ENCODE results near the gene SNAP47.

The SNAP47 gene

DNA sequence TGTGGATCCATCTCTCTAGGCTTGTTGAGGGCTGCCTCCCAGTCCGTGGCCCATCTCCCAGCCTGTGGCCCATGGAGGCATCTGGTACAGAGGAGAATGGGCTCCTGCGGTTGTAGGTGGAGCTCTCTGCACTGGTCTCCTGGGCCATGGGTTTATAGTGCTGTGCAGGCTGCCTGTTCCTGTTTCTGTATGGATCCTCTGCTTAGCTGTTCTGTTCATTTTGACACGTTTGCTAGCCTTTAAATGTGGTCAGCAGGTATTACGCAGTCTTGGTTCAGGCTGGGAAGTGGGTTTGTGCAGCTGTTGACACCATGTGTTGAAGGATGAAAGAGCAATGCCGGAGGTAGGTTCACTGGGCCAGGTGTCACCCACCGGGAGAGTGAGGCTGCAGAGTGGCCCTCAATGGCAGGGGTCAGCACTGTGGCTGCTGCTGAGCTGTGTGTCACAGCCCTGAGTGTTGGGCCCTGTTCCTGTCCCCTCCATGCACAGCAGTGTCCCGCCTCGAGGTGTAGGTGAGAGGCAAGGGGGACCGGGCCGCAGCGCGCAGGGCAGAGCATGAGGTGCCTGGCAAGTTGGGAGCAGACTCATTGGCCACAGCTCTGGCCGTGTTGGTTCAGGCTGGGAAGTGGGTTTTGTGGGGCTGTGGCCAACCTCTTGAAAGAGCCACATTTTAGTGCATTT lies 39.0 kb downstream of the SNAP47 start:
- no peaks in the 10 kb centered on the region for H3K27me3 ChIP-seq (ENCODE audit: insufficient read depth, low read length, poor library complexity, severe bottlenecking)
- H4K20me1 ChIP-seq (ENCODE audit: insufficient read depth, low read length, poor library complexity, severe bottlenecking): no peaks in the 10 kb centered on the region
- H3K36me3 ChIP-seq (ENCODE audit: insufficient read depth, low read length): peaks cover 31% of the 10 kb centered on the region; the same call in 1 of the 2 replicates
- H3K4me1 ChIP-seq (ENCODE audit: insufficient read depth, low read length, poor library complexity, severe bottlenecking): no peaks in the 10 kb centered on the region
- H3K4me3 ChIP-seq (ENCODE audit: low read length, poor library complexity, severe bottlenecking): no peak overlapping the region
- no peaks in the 10 kb centered on the region for H3F3A ChIP-seq (ENCODE audit: low read depth)
- no peaks in the 10 kb centered on the region for H3K79me2 ChIP-seq (ENCODE audit: insufficient read depth, low read length)
- no peak overlapping the region for H3K4me2 ChIP-seq (ENCODE audit: low read depth, low read length, poor library complexity, severe bottlenecking)
- no peaks in the 10 kb centered on the region for H3K9me3 ChIP-seq (ENCODE audit: insufficient read depth, low read depth, low read length)
- TF ChIP-seq EZH2phosphoT487 (IDR thresholded peaks at IDR 0.05; ENCODE audit: borderline replicate concordance): no peak
- TF ChIP-seq, protein P1, sequence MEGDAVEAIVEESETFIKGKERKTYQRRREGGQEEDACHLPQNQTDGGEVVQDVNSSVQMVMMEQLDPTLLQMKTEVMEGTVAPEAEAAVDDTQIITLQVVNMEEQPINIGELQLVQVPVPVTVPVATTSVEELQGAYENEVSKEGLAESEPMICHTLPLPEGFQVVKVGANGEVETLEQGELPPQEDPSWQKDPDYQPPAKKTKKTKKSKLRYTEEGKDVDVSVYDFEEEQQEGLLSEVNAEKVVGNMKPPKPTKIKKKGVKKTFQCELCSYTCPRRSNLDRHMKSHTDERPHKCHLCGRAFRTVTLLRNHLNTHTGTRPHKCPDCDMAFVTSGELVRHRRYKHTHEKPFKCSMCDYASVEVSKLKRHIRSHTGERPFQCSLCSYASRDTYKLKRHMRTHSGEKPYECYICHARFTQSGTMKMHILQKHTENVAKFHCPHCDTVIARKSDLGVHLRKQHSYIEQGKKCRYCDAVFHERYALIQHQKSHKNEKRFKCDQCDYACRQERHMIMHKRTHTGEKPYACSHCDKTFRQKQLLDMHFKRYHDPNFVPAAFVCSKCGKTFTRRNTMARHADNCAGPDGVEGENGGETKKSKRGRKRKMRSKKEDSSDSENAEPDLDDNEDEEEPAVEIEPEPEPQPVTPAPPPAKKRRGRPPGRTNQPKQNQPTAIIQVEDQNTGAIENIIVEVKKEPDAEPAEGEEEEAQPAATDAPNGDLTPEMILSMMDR (conservative IDR thresholded peaks at IDR 0.05; ENCODE audit: low read length): no peak
- no peak overlapping the region for H2AFZ ChIP-seq (ENCODE audit: low read length)
- H3K9me2 ChIP-seq (replicated peaks; ENCODE audit: low read depth, low read length): no peaks in the 10 kb centered on the region
- H3K9ac ChIP-seq (ENCODE audit: low read depth, low read length, poor library complexity, severe bottlenecking): no peak overlapping the region

DNA sequence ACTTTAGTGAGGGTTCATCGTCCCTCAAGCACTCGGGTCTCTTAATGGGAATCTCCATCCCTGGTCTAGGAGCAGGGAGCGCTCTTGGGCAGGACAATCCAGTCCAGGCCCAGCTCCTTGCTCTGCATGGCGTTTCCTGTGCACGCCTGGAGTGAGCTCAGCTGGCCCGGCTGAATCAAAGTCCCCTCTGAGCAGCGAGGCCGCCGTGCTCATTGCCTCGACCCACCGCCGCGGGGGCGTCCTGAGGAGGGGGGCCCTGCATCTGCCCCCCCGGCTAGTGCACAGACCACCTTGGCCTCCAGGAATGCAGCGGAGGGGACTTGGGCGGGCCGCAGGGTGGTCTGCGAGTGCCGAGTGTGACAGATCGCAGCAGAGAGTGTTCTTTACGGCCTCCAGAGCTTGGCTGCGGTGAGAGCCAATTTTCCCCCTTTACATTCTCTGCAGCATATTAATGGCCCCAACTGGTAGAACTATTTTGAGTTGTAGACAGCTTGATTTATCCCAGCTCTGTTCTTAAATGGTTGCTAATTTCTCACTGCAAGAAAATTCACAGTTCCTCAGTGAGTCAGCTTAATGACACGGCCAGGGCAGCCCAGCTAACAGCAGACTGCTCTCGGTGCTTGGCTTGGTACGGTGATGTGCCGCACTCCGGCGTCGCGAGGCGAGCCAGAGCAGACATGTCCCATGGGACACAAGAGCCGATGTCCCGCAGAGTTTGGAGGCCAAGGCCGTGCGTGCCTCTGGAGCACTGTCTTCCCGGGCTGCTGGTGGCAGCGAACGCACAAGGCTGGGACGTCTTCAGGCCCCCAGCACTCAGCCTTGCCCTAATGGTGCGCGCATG lies 39.8 kb downstream of the SNAP47 start:
- no peak overlapping the region for H2AFZ ChIP-seq (ENCODE audit: low read length)
- H3F3A ChIP-seq (ENCODE audit: low read depth): no peaks in the 10 kb centered on the region
- H3K9me2 ChIP-seq (replicated peaks; ENCODE audit: low read depth, low read length): no peaks in the 10 kb centered on the region
- no peaks in the 10 kb centered on the region for H3K4me1 ChIP-seq (ENCODE audit: insufficient read depth, low read length, poor library complexity, severe bottlenecking)
- no peak overlapping the region for H3K4me2 ChIP-seq (ENCODE audit: low read depth, low read length, poor library complexity, severe bottlenecking)
- H3K9me3 ChIP-seq (ENCODE audit: insufficient read depth, low read depth, low read length): no peaks in the 10 kb centered on the region
- no peaks in the 10 kb centered on the region for H4K20me1 ChIP-seq (ENCODE audit: insufficient read depth, low read length, poor library complexity, severe bottlenecking)
- H3K9ac ChIP-seq (ENCODE audit: low read depth, low read length, poor library complexity, severe bottlenecking): no peak overlapping the region
- no peak for TF ChIP-seq EZH2phosphoT487 (IDR thresholded peaks at IDR 0.05; ENCODE audit: borderline replicate concordance)
- TF ChIP-seq, protein P1 (conservative IDR thresholded peaks at IDR 0.05; ENCODE audit: low read length): no peak
- peaks cover 25% of the 10 kb centered on the region; the same call in 1 of the 2 replicates for H3K36me3 ChIP-seq (ENCODE audit: insufficient read depth, low read length)
- H3K27me3 ChIP-seq (ENCODE audit: insufficient read depth, low read length, poor library complexity, severe bottlenecking): no peaks in the 10 kb centered on the region
- no peak overlapping the region for H3K4me3 ChIP-seq (ENCODE audit: low read length, poor library complexity, severe bottlenecking)
- H3K79me2 ChIP-seq (ENCODE audit: insufficient read depth, low read length): no peaks in the 10 kb centered on the region

DNA sequence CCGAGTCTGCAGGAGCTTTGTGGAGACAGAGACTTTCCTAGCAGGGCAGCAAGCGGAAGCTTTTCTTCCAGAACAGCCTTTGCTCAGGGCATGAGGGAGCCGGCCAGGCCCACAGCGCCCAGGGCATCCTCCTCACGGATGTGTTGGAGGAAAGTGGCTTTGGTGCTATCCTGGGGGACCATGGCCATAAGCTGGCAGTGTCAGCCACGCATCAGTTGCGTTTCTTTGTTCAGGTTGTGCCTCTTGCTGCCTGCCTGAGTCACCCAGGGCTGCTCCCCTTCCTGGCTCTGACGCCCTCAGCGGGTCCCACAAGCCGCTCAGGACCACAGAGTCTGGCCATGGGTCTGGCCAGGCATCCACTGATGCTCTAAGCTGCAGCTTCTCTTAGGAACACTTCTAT lies 40.6 kb downstream of the SNAP47 start:
- Histone ChIP-seq H2AFZ (ENCODE audit: low read length) (no peak overlapping the region), H3K4me1 (ENCODE audit: insufficient read depth, low read length, poor library complexity, severe bottlenecking) (no peaks in the 10 kb centered on the region), H3K4me2 (ENCODE audit: low read depth, low read length, poor library complexity, severe bottlenecking) (no peak overlapping the region), H3K9me3 (ENCODE audit: insufficient read depth, low read depth, low read length) (no peaks in the 10 kb centered on the region), H3K4me3 (ENCODE audit: low read length, poor library complexity, severe bottlenecking) (no peak overlapping the region), H3K9me2 (replicated peaks; ENCODE audit: low read depth, low read length) (no peaks in the 10 kb centered on the region), H4K20me1 (ENCODE audit: insufficient read depth, low read length, poor library complexity, severe bottlenecking) (no peaks in the 10 kb centered on the region), H3K36me3 (ENCODE audit: insufficient read depth, low read length) (peaks cover 18% of the 10 kb centered on the region; the same call in 1 of the 2 replicates), H3K27me3 (ENCODE audit: insufficient read depth, low read length, poor library complexity, severe bottlenecking) (no peaks in the 10 kb centered on the region), H3F3A (ENCODE audit: low read depth) (no peaks in the 10 kb centered on the region), H3K9ac (ENCODE audit: low read depth, low read length, poor library complexity, severe bottlenecking) (no peak overlapping the region), H3K79me2 (ENCODE audit: insufficient read depth, low read length) (no peaks in the 10 kb centered on the region)
- no peak for TF ChIP-seq EZH2phosphoT487 (IDR thresholded peaks at IDR 0.05; ENCODE audit: borderline replicate concordance)
- TF ChIP-seq, protein P1 (conservative IDR thresholded peaks at IDR 0.05; ENCODE audit: low read length): no peak

All from Loucy (cell line).